Caco-2 (cell line): ENCODE data around the gene RNF217. TPM values are rescaled to one million over a fixed set of nuclear protein-coding genes. Genes with fewer than 3 reads are reported as not detected.

Source experiments
- BruUV-seq: library from RNA; stranded (reverse); fragments of 400-500 nt; replicated peaks from 2 replicates; lab custom pipeline; 2021; lab: Mats Ljungman, UMichigan
- CTCF ChIA-PET: fragments of 300-600 bp; sonication (Branson Sonifier 250); formaldehyde crosslinking; loops from one replicate; lab custom pipeline; 2022; ENCODE audit warnings: antibody characterized with exemption; lab: Charles Lee
- POLR2A ChIA-PET: fragments of 300-600 bp; sonication (Branson Sonifier 250); formaldehyde crosslinking; loops from one replicate; lab custom pipeline; 2022; ENCODE audit warnings: antibody characterized with exemption; lab: Charles Lee
- DNase-seq, 2 experiments: peaks; one replicate each; pipeline versions ENCODE4 v3.0.0 to v3.0.0-alpha.2; 2020 to 2022
- H3K27me3 ChIP-seq: replicated peaks from 2 replicates; pipeline ENCODE4 v1.6.0; 2011; ENCODE audit warnings: low read length; ENCODE audit not compliant: control insufficient read depth, insufficient read depth
- H3K36me3 ChIP-seq: 2 replicates; pipeline ENCODE4 v1.5.1; 2011; ENCODE audit warnings: low read length; ENCODE audit not compliant: control insufficient read depth, insufficient read depth
- H3K4me1 ChIP-seq: fragments of 250-450 bp; sonication (Bioruptor Pico); 2 replicates; pipeline ENCODE4 v1.5.1; 2020; ENCODE audit warnings: mild to moderate bottlenecking
- H3K4me3 ChIP-seq: 2 replicates; pipeline ENCODE4 v1.5.1; 2011; ENCODE audit warnings: low read depth, mild to moderate bottlenecking, control low read depth, low read length
- H3K9me3 ChIP-seq: fragments of 250-450 bp; sonication (Bioruptor Pico); 2 replicates; pipeline ENCODE4 v1.5.1; 2020; ENCODE audit warnings: mild to moderate bottlenecking, moderate library complexity
- H3K27ac Mint-ChIP-seq: one replicate; pipeline ENCODE4 v1.8.0; 2022; ENCODE audit warnings: mixed read lengths; ENCODE audit not compliant: unreplicated experiment
- H3K27me3 Mint-ChIP-seq: one replicate; pipeline ENCODE4 v1.8.0; 2022; ENCODE audit warnings: mixed read lengths; ENCODE audit not compliant: insufficient read depth, unreplicated experiment
- H3K36me3 Mint-ChIP-seq: one replicate; pipeline ENCODE4 v1.8.0; 2022; ENCODE audit warnings: mild to moderate bottlenecking, mixed read lengths; ENCODE audit not compliant: insufficient read depth, unreplicated experiment
- H3K4me1 Mint-ChIP-seq: one replicate; pipeline ENCODE4 v1.8.0; 2022; ENCODE audit warnings: low read depth, mixed read lengths; ENCODE audit not compliant: unreplicated experiment
- H3K4me3 Mint-ChIP-seq: one replicate; pipeline ENCODE4 v1.8.0; 2022; ENCODE audit warnings: mild to moderate bottlenecking, moderate library complexity, mixed read lengths; ENCODE audit not compliant: unreplicated experiment
- H3K9me3 Mint-ChIP-seq: one replicate; pipeline ENCODE4 v1.8.0; 2022; ENCODE audit warnings: mixed read lengths; ENCODE audit not compliant: unreplicated experiment
- CTCF ChIP-seq, 2 experiments: fragments of 200-600 bp in 1 of 2; IDR thresholded peaks; 1 replicate in 1 of 2; 2 replicates in 1 of 2; pipeline versions ENCODE4 v1.5.1 to v1.8.0; 2011 to 2022; ENCODE audit warnings: antibody characterized with exemption in 1 of 2, control low read depth in 1 of 2, inconsistent platforms in 1 of 2, low read depth in 1 of 2, low read length in 1 of 2, mild to moderate bottlenecking in 1 of 2, moderate library complexity in 1 of 2; ENCODE audit not compliant: insufficient read depth in 1 of 2, severe bottlenecking in 1 of 2, unreplicated experiment in 1 of 2
- intact Hi-C: fragments of 100-400 bp; cut with micrococcal nuclease; formaldehyde crosslinking; loops from one replicate; pipeline ENCODE4 v1.10.0; 2022; ENCODE audit not compliant: unreplicated experiment
- total RNA-seq: library from RNA; stranded (reverse); gene quantifications from 2 replicates; pipeline ENCODE4 v1.2.3, GENCODE V29; 2022

Gene RNF217
- total RNA-seq, 1 experiment from 2014 or later = 0.09 TPM

GRCh38 chr6:124995645-124996325 is 33.5 kb downstream of the RNF217 start:
- ChIA-PET CTCF (no interaction called here), POLR2A (no interaction called here)
- BruUV-seq = no TSS peak
- Mint-ChIP-seq H3K4me3 (no peak overlapping the region), H3K36me3 (no peaks in the 10 kb centered on the region), H3K4me1 (no peaks in the 10 kb centered on the region), H3K9me3 (no peaks in the 10 kb centered on the region), H3K27me3 (peaks cover 6% of the 10 kb centered on the region), H3K27ac (no peak overlapping the region)
- no peaks in the 10 kb centered on the region for H3K27me3 ChIP-seq
- no peak for DNase-seq
- intact Hi-C loops = no loop called here
- no peaks in the 10 kb centered on the region for H3K36me3 ChIP-seq
- no peak overlapping the region for H3K4me3 ChIP-seq
- TF ChIP-seq CTCF (IDR thresholded peaks at IDR 0.05; ENCODE audit: insufficient read depth in 1 of 2, low read depth in 1 of 2, low read length in 1 of 2, severe bottlenecking in 1 of 2, unreplicated experiment in 1 of 2) = no peak
- H3K9me3 ChIP-seq = no peaks in the 10 kb centered on the region
- H3K4me1 ChIP-seq = no peaks in the 10 kb centered on the region

- no TSS peak for BruUV-seq
- H3K9me3 Mint-ChIP-seq = no peaks in the 10 kb centered on the region
- no peak overlapping the region for H3K27ac Mint-ChIP-seq
- DNase-seq = no peak
- peaks cover 6% of the 10 kb centered on the region for H3K27me3 Mint-ChIP-seq
- intact Hi-C loops = no loop called here
- Histone ChIP-seq H3K36me3 (no peaks in the 10 kb centered on the region), H3K27me3 (no peaks in the 10 kb centered on the region), H3K9me3 (no peaks in the 10 kb centered on the region), H3K4me3 (no peak overlapping the region), H3K4me1 (no peaks in the 10 kb centered on the region)
- TF ChIP-seq CTCF (IDR thresholded peaks at IDR 0.05; ENCODE audit: insufficient read depth in 1 of 2, low read depth in 1 of 2, low read length in 1 of 2, severe bottlenecking in 1 of 2, unreplicated experiment in 1 of 2) = no peak
- ChIA-PET CTCF (no interaction called here), POLR2A (no interaction called here)
- H3K36me3 Mint-ChIP-seq = no peaks in the 10 kb centered on the region
- H3K4me3 Mint-ChIP-seq = no peak overlapping the region
- no peaks in the 10 kb centered on the region for H3K4me1 Mint-ChIP-seq
These were observed 34.2 kb downstream of the RNF217 start for GRCh38 chr6:124996411-124996810.

DNA sequence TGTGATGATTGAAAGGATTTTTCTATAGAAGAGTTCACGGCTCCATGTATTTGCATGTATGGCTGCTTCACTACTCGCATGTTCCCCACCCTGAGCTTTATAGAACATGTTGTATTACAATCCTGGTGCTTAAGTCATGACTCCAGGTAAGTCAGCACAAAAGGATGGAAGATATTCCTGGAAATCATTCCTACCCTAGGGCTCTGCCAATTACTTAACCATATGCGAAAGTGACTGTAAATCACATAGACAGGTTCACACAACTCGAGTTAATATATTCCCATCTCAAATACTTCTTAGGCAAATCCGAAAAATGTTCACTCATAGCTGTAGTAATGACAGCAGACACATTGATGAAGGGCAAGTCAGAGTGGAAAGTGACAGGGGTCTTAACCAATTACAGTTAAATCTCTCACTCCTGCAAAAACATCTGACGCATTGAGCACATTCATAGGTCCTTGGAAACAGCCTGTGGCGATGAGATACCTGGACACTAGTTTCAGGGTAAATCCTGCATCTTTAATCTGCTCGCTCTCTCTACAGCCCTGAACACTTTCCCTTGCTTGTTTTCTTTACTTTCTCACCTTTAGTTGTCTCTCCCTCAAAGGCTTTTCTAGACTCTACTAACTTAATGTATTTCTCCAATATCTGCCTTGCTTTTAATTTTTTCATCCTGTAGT is 35.1 kb downstream of the RNF217 start:
- Mint-ChIP-seq H3K4me1 (no peaks in the 10 kb centered on the region), H3K27me3 (peaks cover 6% of the 10 kb centered on the region), H3K27ac (no peak overlapping the region), H3K9me3 (no peaks in the 10 kb centered on the region), H3K4me3 (no peak overlapping the region), H3K36me3 (no peaks in the 10 kb centered on the region)
- no peak for DNase-seq
- CTCF ChIA-PET = no interaction called here
- no peak for TF ChIP-seq CTCF (IDR thresholded peaks at IDR 0.05; ENCODE audit: insufficient read depth in 1 of 2, low read depth in 1 of 2, low read length in 1 of 2, severe bottlenecking in 1 of 2, unreplicated experiment in 1 of 2)
- Histone ChIP-seq H3K9me3 (no peaks in the 10 kb centered on the region), H3K27me3 (no peaks in the 10 kb centered on the region), H3K4me3 (no peak overlapping the region), H3K4me1 (no peaks in the 10 kb centered on the region), H3K36me3 (no peaks in the 10 kb centered on the region)
- POLR2A ChIA-PET = no interaction called here
- no TSS peak for BruUV-seq
- intact Hi-C loops = no loop called here
